K562 (cell line): ENCODE data around the gene FAAP100. TPM values are rescaled to one million over a fixed set of nuclear protein-coding genes. Genes with fewer than 3 reads are reported as not detected.

Experiments
- CC2D1A ChIP-seq: fragments of 450-650 bp; IDR thresholded peaks from 2 replicates; pipeline ENCODE4 v1.6.1; 2017; ENCODE audit warnings: mild to moderate bottlenecking
- CTBP1 ChIP-seq: fragments of 450-650 bp; IDR thresholded peaks from 2 replicates; pipeline ENCODE4 v1.6.1; 2016; ENCODE audit warnings: borderline replicate concordance
- FOSL1 ChIP-seq: fragments of 200-800 bp; sonication (Bioruptor generic); conservative IDR thresholded peaks from 2 replicates; pipeline ENCODE4 v1.6.1; 2016; ENCODE audit warnings: missing genetic modification characterization, missing compliant biosample characterization
- HEY1 ChIP-seq: fragments of 250-450 bp; sonication (Bioruptor Pico); IDR thresholded peaks from 2 replicates; pipeline ENCODE4 v1.5.0; 2020; ENCODE audit warnings: mild to moderate bottlenecking, moderate library complexity, borderline replicate concordance
- HNRNPH1 ChIP-seq: fragments of 200-400 bp; formaldehyde crosslinking; optimal IDR thresholded peaks from 2 replicates; pipeline ENCODE3; 2017; ENCODE audit warnings: low read depth, mild to moderate bottlenecking, low read length, moderate library complexity
- MTF1 ChIP-seq: fragments of 250-450 bp; sonication (Bioruptor Pico); IDR thresholded peaks from 2 replicates; pipeline ENCODE4 v1.9.0; 2021; ENCODE audit warnings: moderate library complexity, mild to moderate bottlenecking, inconsistent platforms, borderline replicate concordance
- NFIC ChIP-seq: fragments of 450-650 bp; IDR thresholded peaks from 2 replicates; pipeline ENCODE4 v1.6.1; 2017; ENCODE audit warnings: mild to moderate bottlenecking, inconsistent platforms
- PTTG1 ChIP-seq: fragments of 450-650 bp; IDR thresholded peaks from 2 replicates; pipeline ENCODE4 v1.6.1; 2016; ENCODE audit warnings: low read depth, mild to moderate bottlenecking, missing genetic modification characterization, missing compliant biosample characterization
- TAF15 ChIP-seq: fragments of 200-400 bp; formaldehyde crosslinking; IDR thresholded peaks from 2 replicates; pipeline ENCODE4 v1.6.1; 2017; ENCODE audit warnings: mild to moderate bottlenecking, low read depth, low read length, moderate library complexity
- ZNF41 ChIP-seq: fragments of 250-450 bp; sonication (Bioruptor Pico); conservative IDR thresholded peaks from 2 replicates; pipeline ENCODE4 v1.4.0; 2020; ENCODE audit warnings: mild to moderate bottlenecking
- ZNF699 ChIP-seq: fragments of 250-450 bp; sonication (Bioruptor Pico); IDR thresholded peaks from 2 replicates; pipeline ENCODE4 v1.8.0; 2021; ENCODE audit warnings: mild to moderate bottlenecking, moderate library complexity; ENCODE audit not compliant: insufficient replicate concordance
- ZNF717 ChIP-seq: fragments of 250-450 bp; sonication (Bioruptor Pico); IDR thresholded peaks from 2 replicates; pipeline ENCODE4 v1.5.0; 2021
- polyA plus RNA-seq, 8 experiments: library from polyadenylated mRNA; depleted of rRNA in 4 of 8; stranded (reverse) in 5 of 8; unstranded in 3 of 8; fragments of >200 nt; fragmentation: Nextera tagmentation in 2 of 8; fragmentation: Illumina TruSeq in 1 of 8; extraction: Ambion mirVana in 2 of 8; extraction: Trizol in 1 of 8; gene quantifications; 2 replicates each; pipeline versions ENCODE4 v1.2.1 to v1.2.3, GENCODE V29; 2011 to 2014; ENCODE audit warnings: inconsistent platforms in 1 of 8, missing spikeins in 1 of 8
- total RNA-seq, 7 experiments: library from RNA; depleted of rRNA in 6 of 7; stranded (reverse); fragments of >200 nt in 6 of 7; fragmentation: Illumina TruSeq in 2 of 7; extraction: Trizol in 2 of 7; gene quantifications; 2 replicates each; pipeline versions ENCODE4 v1.2.1 to v1.2.3, GENCODE V29; 2011 to 2021; ENCODE audit warnings: low replicate concordance in 1 of 7
- TF ChIP-seq, protein P1 (sequence below): fragments of 450-650 bp; IDR thresholded peaks from 2 replicates; pipeline ENCODE4 v1.7.1; 2018; ENCODE audit warnings: mild to moderate bottlenecking, low read depth; ENCODE audit not compliant: partially characterized antibody
- TF ChIP-seq, protein P2 (sequence below), 2 experiments: IDR thresholded peaks in 1 of 2; conservative IDR thresholded peaks in 1 of 2; 2 replicates each; pipeline ENCODE4 v1.6.1; 2016; ENCODE audit warnings: low read depth in 2 of 2, mild to moderate bottlenecking in 1 of 2, missing compliant biosample characterization in 1 of 2, missing genetic modification characterization in 1 of 2, moderate library complexity in 1 of 2
- TF ChIP-seq, protein P3 (sequence below), 2 experiments: fragments of 250-450 bp in 1 of 2; fragments of 450-650 bp in 1 of 2; sonication (Bioruptor Pico) in 1 of 2; IDR thresholded peaks; 2 replicates each; pipeline versions ENCODE4 v1.6.1 to v1.8.0; 2016 to 2021; ENCODE audit warnings: mild to moderate bottlenecking in 2 of 2, moderate library complexity in 2 of 2, missing compliant biosample characterization in 1 of 2, missing genetic modification characterization in 1 of 2
- TF ChIP-seq, protein P4 (sequence below): sonication (generic); formaldehyde crosslinking; IDR thresholded peaks from 2 replicates; pipeline ENCODE4 v1.9.0; 2022; ENCODE audit warnings: mild to moderate bottlenecking, missing genetic modification reagents
- TF ChIP-seq, protein P5 (sequence below): sonication (generic); formaldehyde crosslinking; IDR thresholded peaks from 2 replicates; pipeline ENCODE4 v1.8.0; 2022; ENCODE audit warnings: missing genetic modification reagents, mild to moderate bottlenecking, moderate library complexity, borderline replicate concordance
- TF ChIP-seq, protein P6 (sequence below): fragments of 450-650 bp; IDR thresholded peaks from 2 replicates; pipeline ENCODE4 v1.6.1; 2016

The FAAP100 gene
- total and polyA plus RNA-seq, 9 of the 15 experiments (the other 6 are each of a cell fraction or from before 2014, with no cell fraction given) = 0.31 to 51.2 (median 12.6) TPM

DNA sequence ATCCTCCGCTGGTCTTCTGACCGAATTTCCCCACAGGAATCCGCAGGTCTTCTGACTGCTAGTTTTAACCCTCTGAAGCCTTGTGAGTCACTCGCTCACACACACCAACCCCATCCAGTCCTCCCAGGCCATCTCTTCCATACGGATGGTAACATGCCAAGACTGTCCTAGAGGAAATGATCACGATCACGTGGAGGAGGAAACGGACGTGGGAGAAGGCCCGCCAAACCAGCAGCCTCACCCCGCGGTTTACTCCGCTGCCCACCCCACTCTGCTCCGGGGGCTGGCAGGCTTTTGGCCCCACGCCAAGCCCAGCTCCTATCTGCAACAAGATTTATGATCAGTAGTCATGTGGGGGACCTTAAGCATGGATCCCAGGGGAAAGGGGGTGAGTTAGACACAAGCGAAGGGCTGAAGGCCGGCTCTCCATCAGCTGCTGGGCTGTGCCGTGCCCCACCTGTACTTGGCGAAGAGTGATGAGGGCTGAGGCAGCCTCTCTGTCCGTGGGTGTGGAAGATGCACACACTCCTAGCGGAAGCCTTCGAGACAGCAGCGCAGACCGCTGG is 1.5 kb upstream of the FAAP100 start (continued):
- TF ChIP-seq TAF15 (no peak), CTBP1 (no peak), ZNF699 (CRISPR knock-in tag) (no peak), CC2D1A (0 out of 2 replicates have a peak, but pooled peaks have one; percentile 3), PTTG1 (tag) (no peak), ZNF41 (CRISPR knock-in tag) (no peak), HNRNPH1 (no peak), MTF1 (CRISPR knock-in tag) (no peak), ZNF717 (no peak), FOSL1 (tag) (peak; percentile 35; the same call in 1 of the 2 replicates), NFIC (peak; percentile 98), HEY1 (CRISPR knock-in tag) (no peak)
- TF ChIP-seq, protein P1, sequence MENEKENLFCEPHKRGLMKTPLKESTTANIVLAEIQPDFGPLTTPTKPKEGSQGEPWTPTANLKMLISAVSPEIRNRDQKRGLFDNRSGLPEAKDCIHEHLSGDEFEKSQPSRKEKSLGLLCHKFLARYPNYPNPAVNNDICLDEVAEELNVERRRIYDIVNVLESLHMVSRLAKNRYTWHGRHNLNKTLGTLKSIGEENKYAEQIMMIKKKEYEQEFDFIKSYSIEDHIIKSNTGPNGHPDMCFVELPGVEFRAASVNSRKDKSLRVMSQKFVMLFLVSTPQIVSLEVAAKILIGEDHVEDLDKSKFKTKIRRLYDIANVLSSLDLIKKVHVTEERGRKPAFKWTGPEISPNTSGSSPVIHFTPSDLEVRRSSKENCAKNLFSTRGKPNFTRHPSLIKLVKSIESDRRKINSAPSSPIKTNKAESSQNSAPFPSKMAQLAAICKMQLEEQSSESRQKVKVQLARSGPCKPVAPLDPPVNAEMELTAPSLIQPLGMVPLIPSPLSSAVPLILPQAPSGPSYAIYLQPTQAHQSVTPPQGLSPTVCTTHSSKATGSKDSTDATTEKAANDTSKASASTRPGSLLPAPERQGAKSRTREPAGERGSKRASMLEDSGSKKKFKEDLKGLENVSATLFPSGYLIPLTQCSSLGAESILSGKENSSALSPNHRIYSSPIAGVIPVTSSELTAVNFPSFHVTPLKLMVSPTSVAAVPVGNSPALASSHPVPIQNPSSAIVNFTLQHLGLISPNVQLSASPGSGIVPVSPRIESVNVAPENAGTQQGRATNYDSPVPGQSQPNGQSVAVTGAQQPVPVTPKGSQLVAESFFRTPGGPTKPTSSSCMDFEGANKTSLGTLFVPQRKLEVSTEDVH = no peak
- TF ChIP-seq, protein P2, sequence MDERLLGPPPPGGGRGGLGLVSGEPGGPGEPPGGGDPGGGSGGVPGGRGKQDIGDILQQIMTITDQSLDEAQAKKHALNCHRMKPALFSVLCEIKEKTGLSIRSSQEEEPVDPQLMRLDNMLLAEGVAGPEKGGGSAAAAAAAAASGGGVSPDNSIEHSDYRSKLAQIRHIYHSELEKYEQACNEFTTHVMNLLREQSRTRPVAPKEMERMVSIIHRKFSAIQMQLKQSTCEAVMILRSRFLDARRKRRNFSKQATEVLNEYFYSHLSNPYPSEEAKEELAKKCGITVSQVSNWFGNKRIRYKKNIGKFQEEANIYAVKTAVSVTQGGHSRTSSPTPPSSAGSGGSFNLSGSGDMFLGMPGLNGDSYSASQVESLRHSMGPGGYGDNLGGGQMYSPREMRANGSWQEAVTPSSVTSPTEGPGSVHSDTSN (CRISPR knock-in tag; IDR thresholded peaks at IDR 0.05; ENCODE audit: low read depth) = no peak
- TF ChIP-seq, protein P2 (tag; conservative IDR thresholded peaks at IDR 0.05; ENCODE audit: low read depth) = peak; percentile 58
- TF ChIP-seq, protein P3, sequence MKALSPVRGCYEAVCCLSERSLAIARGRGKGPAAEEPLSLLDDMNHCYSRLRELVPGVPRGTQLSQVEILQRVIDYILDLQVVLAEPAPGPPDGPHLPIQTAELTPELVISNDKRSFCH (CRISPR knock-in tag; IDR thresholded peaks at IDR 0.05) = no peak
- TF ChIP-seq, protein P3 (tag; IDR thresholded peaks at IDR 0.05) = no peak
- TF ChIP-seq, protein P4, sequence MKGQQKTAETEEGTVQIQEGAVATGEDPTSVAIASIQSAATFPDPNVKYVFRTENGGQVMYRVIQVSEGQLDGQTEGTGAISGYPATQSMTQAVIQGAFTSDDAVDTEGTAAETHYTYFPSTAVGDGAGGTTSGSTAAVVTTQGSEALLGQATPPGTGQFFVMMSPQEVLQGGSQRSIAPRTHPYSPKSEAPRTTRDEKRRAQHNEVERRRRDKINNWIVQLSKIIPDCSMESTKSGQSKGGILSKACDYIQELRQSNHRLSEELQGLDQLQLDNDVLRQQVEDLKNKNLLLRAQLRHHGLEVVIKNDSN (CRISPR knock-in tag) = peak; percentile 56
- TF ChIP-seq, protein P5, sequence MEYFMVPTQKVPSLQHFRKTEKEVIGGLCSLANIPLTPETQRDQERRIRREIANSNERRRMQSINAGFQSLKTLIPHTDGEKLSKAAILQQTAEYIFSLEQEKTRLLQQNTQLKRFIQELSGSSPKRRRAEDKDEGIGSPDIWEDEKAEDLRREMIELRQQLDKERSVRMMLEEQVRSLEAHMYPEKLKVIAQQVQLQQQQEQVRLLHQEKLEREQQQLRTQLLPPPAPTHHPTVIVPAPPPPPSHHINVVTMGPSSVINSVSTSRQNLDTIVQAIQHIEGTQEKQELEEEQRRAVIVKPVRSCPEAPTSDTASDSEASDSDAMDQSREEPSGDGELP (CRISPR knock-in tag) = peak; percentile 39; the same call in 1 of the 2 replicates
- TF ChIP-seq, protein P6, sequence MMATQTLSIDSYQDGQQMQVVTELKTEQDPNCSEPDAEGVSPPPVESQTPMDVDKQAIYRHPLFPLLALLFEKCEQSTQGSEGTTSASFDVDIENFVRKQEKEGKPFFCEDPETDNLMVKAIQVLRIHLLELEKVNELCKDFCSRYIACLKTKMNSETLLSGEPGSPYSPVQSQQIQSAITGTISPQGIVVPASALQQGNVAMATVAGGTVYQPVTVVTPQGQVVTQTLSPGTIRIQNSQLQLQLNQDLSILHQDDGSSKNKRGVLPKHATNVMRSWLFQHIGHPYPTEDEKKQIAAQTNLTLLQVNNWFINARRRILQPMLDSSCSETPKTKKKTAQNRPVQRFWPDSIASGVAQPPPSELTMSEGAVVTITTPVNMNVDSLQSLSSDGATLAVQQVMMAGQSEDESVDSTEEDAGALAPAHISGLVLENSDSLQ = peak; percentile 63
